ENCODE data around the gene ATN1. TPM values are rescaled to one million over a fixed set of nuclear protein-coding genes. Genes with fewer than 3 reads are reported as not detected.

ATN1 gene
- total and polyA plus RNA-seq, 2 donors from 2014 or later, result 34.2 to 119 TPM

GRCh38 chr12:6952863-6953441 is 25.2 kb downstream of the ATN1 start:
- intact Hi-C loops (cut with DNase I), result no loop called here
- no peak for TF ChIP-seq CTCF (IDR thresholded peaks at IDR 0.05; ENCODE audit: borderline replicate concordance, extremely low read depth, insufficient read depth)
- Histone ChIP-seq H3K9ac (ENCODE audit: low read length in 3 of 3) (no peak overlapping the region), H3K4me3 (ENCODE audit: low read length in 3 of 3) (no peak overlapping the region), H3K27ac (ENCODE audit: low read depth in 2 of 2, low read length in 2 of 2) (no peak overlapping the region), H3K36me3 (ENCODE audit: control insufficient read depth in 2 of 3, insufficient read depth in 3 of 3, low read length in 3 of 3) (peaks cover 0 to 3% (median 0%) of the 10 kb centered on the region in 3 donors), H3K9me3 (ENCODE audit: control insufficient read depth in 2 of 3, insufficient read depth in 1 of 3, low read length in 3 of 3) (no peaks in the 10 kb centered on the region), H3K4me1 (ENCODE audit: control insufficient read depth in 2 of 3, insufficient read depth in 2 of 3, low read depth in 1 of 3, low read length in 3 of 3) (peaks cover 0 to 4% (median 0%) of the 10 kb centered on the region in 3 donors), H3K27me3 (ENCODE audit: control insufficient read depth, insufficient read depth, low read length) (no peaks in the 10 kb centered on the region)
- DNase-seq, result peak in 1 of 5 donors; percentile 22
- FAIRE-seq, result no peak

DNA sequence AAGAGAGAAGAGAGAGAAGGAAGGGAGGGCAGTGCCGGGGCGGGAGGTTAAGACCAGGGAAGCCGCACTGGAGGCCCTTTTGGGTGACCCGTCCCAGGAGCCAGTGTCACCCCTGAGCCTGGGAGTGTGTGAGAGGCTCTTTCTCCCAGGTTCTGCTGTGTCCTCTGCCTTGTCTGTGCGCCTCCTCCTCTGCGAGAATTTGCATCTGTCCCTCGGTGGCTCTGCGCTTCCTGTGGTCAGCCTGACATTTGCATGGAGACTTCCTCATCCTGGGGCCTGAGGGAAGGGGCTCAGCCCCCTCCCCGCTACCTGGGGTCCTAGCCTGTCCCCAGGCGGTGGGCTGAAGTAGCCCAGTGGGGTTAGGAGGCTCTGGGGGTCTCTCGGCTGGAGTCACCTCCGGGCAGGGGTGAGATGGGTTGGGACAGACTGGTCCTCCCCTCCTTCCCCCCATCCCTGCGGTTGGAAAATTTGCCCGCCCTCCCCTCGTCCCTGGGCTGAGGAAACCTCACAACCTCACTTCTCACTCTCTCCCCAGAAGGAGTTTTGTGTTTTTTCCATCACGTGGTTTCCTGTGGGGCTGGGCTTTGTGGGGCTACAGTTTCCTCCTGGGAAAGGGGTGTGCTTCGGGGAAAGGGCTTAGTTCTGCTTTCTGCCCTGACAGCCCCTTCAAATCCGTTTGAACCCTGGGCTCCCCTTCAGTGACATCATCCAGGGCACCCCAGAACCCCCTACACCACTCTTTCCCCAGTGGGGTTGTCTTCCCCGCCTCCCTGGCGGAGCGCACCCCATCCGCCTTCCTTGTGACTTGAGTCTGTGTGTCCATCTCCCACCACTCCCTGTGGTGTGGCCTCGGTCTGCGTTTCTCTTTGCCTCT is 25.9 kb downstream of the ATN1 start:
- H3K4me3 ChIP-seq (ENCODE audit: low read length in 3 of 3), result no peak overlapping the region
- intact Hi-C loops (cut with DNase I), result no loop called here
- no peak for TF ChIP-seq CTCF (IDR thresholded peaks at IDR 0.05; ENCODE audit: borderline replicate concordance, extremely low read depth, insufficient read depth)
- peaks cover 0 to 5% (median 0%) of the 10 kb centered on the region in 3 donors for H3K36me3 ChIP-seq (ENCODE audit: control insufficient read depth in 2 of 3, insufficient read depth in 3 of 3, low read length in 3 of 3)
- H3K9me3 ChIP-seq (ENCODE audit: control insufficient read depth in 2 of 3, insufficient read depth in 1 of 3, low read length in 3 of 3), result no peaks in the 10 kb centered on the region
- H3K27ac ChIP-seq (ENCODE audit: low read depth in 2 of 2, low read length in 2 of 2), result peak overlapping the region in 1 of 2 donors; percentile 57
- DNase-seq, result peak in 2 of 5 donors; percentile 86 to 88
- FAIRE-seq, result no peak
- H3K4me1 ChIP-seq (ENCODE audit: control insufficient read depth in 2 of 3, insufficient read depth in 2 of 3, low read depth in 1 of 3, low read length in 3 of 3), result peaks cover 0 to 6% (median 0%) of the 10 kb centered on the region in 3 donors
- no peak overlapping the region for H3K9ac ChIP-seq (ENCODE audit: low read length in 3 of 3)
- H3K27me3 ChIP-seq (ENCODE audit: control insufficient read depth, insufficient read depth, low read length), result no peaks in the 10 kb centered on the region

DNA sequence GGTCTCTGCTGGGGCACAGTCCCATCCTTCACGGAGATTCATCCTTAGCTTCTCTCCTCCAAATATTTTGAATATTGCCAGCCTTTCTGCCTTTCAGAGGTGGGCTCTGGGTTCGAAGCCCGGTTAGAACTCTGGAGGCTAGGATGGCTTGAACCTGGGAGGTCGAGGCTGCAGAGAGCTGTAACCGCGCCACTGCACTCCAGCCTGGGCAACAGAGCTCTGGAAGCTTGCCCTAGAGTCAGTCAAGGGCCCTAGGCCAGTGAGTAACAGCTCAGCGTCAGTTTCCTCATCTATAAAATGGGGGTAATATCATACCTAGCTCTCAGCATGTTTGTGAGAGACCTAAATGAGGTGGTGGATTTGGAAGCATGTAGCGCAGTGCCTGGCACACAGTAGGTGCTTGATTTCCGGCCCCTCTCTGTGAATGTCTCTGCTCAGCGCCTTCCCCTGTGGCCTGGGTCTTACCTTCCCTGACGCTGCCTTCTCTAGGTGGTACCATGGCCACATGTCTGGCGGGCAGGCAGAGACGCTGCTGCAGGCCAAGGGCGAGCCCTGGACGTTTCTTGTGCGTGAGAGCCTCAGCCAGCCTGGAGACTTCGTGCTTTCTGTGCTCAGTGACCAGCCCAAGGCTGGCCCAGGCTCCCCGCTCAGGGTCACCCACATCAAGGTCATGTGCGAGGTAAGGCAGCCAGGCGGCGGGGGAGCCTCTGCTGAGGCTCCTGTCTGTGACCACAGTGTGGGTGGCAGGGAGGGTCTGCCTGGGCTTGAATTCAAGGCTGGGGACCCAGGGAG is 26.8 kb downstream of the ATN1 start:
- Histone ChIP-seq H3K27me3 (ENCODE audit: control insufficient read depth, insufficient read depth, low read length) (no peaks in the 10 kb centered on the region), H3K9ac (ENCODE audit: low read length in 3 of 3) (no peak overlapping the region), H3K36me3 (ENCODE audit: control insufficient read depth in 2 of 3, insufficient read depth in 3 of 3, low read length in 3 of 3) (peaks cover 0 to 5% (median 0%) of the 10 kb centered on the region in 3 donors), H3K27ac (ENCODE audit: low read depth in 2 of 2, low read length in 2 of 2) (no peak overlapping the region), H3K4me3 (ENCODE audit: low read length in 3 of 3) (no peak overlapping the region), H3K4me1 (ENCODE audit: control insufficient read depth in 2 of 3, insufficient read depth in 2 of 3, low read depth in 1 of 3, low read length in 3 of 3) (peaks cover 0 to 7% (median 0%) of the 10 kb centered on the region in 3 donors), H3K9me3 (ENCODE audit: control insufficient read depth in 2 of 3, insufficient read depth in 1 of 3, low read length in 3 of 3) (no peaks in the 10 kb centered on the region)
- TF ChIP-seq CTCF (IDR thresholded peaks at IDR 0.05; ENCODE audit: borderline replicate concordance, extremely low read depth, insufficient read depth), result no peak
- FAIRE-seq (no peak), DNase-seq (no peak)
- intact Hi-C loops (cut with DNase I), result no loop called here

Data from kidney (tissue), 14 donors.